A673 (cell line): ENCODE data around the gene PCBP3. TPM values are rescaled to one million over a fixed set of nuclear protein-coding genes. Genes with fewer than 3 reads are reported as not detected.

Source experiments
- BruUV-seq: library from RNA; stranded (reverse); fragments of 400-500 nt; replicated peaks from 2 replicates; lab custom pipeline; 2021; lab: Mats Ljungman, UMichigan
- CTCF ChIA-PET: fragments of 300-600 bp; sonication (Branson Sonifier 250); formaldehyde crosslinking; loops from one replicate; lab custom pipeline; 2022; ENCODE audit warnings: antibody characterized with exemption; lab: Charles Lee
- POLR2A ChIA-PET: fragments of 300-600 bp; sonication (Branson Sonifier 250); formaldehyde crosslinking; loops from one replicate; lab custom pipeline; 2022; ENCODE audit warnings: antibody characterized with exemption; ENCODE audit not compliant: low non-redundant PET; lab: Charles Lee
- DNase-seq: peaks from one replicate; pipeline ENCODE4 v3.0.0-alpha.2; 2015; ENCODE audit warnings: low spot score
- H3K27ac ChIP-seq: fragments of 200-600 bp; sonication (generic); 2 replicates; pipeline ENCODE4 v1.5.1; 2016; ENCODE audit warnings: mixed run types, low read depth, mild to moderate bottlenecking, mixed read lengths, antibody characterized with exemption, low read length; ENCODE audit not compliant: poor library complexity, severe bottlenecking
- H3K27me3 ChIP-seq: fragments of 200-600 bp; sonication (generic); replicated peaks from 2 replicates; pipeline ENCODE4 v1.6.1; 2017; ENCODE audit warnings: mixed run types, low read depth, mild to moderate bottlenecking, mixed read lengths, antibody characterized with exemption, low read length; ENCODE audit not compliant: insufficient read depth, poor library complexity
- H3K36me3 ChIP-seq: fragments of 200-600 bp; sonication (generic); 2 replicates; pipeline ENCODE4 v1.6.1; 2016; ENCODE audit warnings: mixed run types, mild to moderate bottlenecking, mixed read lengths, antibody characterized with exemption, low read length; ENCODE audit not compliant: insufficient read depth, poor library complexity, severe bottlenecking
- H3K4me1 ChIP-seq: fragments of 200-600 bp; sonication (generic); 2 replicates; pipeline ENCODE4 v1.6.1; 2017; ENCODE audit warnings: mixed run types, mild to moderate bottlenecking, mixed read lengths, antibody characterized with exemption, low read length; ENCODE audit not compliant: insufficient read depth, poor library complexity, severe bottlenecking
- H3K4me3 ChIP-seq: fragments of 200-600 bp; sonication (generic); 2 replicates; pipeline ENCODE4 v1.5.1; 2016; ENCODE audit warnings: low read depth, mixed run types, mild to moderate bottlenecking, mixed read lengths, low read length; ENCODE audit not compliant: poor library complexity, severe bottlenecking
- H3K9me3 ChIP-seq: fragments of 200-600 bp; sonication (generic); 2 replicates; pipeline ENCODE4 v1.6.1; 2016; ENCODE audit warnings: mixed run types, low read depth, mild to moderate bottlenecking, mixed read lengths, antibody characterized with exemption, low read length; ENCODE audit not compliant: poor library complexity, severe bottlenecking
- EZH2 ChIP-seq: fragments of 200-600 bp; sonication (generic); IDR thresholded peaks from 2 replicates; pipeline ENCODE4 v1.6.1; 2017; ENCODE audit warnings: borderline replicate concordance, low read depth, mild to moderate bottlenecking, mixed read lengths, antibody characterized with exemption, low read length; ENCODE audit not compliant: poor library complexity, severe bottlenecking
- intact Hi-C: fragments of 100-400 bp; cut with micrococcal nuclease; formaldehyde crosslinking; loops from one replicate; pipeline ENCODE4 v1.10.0; 2022; ENCODE audit not compliant: unreplicated experiment
- total RNA-seq: library from RNA; stranded (reverse); gene quantifications from 2 replicates; pipeline ENCODE4 v1.2.3, GENCODE V29; 2021
- TF ChIP-seq, protein P1 (sequence below): fragments of 300-800, 200-600 bp; sonication (generic); conservative IDR thresholded peaks from 2 replicates; pipeline ENCODE4 v1.5.1; 2017; ENCODE audit warnings: low read depth, mild to moderate bottlenecking, antibody characterized with exemption, low read length, moderate library complexity, mixed read lengths

PCBP3 gene
- total RNA-seq, 1 experiment from 2014 or later: 25.6 TPM

DNA sequence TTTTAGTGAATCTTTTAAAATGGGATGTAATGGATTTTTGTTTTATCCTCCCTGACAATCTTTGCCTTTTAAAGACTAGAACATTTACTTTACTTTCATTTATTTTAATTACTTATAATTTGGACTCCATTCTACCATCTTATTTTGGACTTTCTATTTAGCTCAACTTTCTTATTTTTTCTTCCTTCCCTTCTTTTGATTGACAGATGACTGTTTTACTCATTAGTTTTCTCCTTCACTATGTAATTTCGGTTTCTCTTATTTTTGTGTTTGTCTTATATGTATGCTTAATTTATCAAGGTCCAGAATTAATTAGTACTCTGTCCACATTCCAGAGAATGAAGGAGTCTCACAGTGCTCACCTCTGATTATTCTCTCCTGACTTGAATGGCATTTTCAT is 109.9 kb downstream of the PCBP3 start:
- CTCF ChIA-PET: no interaction called here
- Histone ChIP-seq H3K27me3 (no peaks in the 10 kb centered on the region), H3K9me3 (peaks cover 16% of the 10 kb centered on the region), H3K4me3 (no peak overlapping the region), H3K27ac (no peak overlapping the region), H3K36me3 (peaks cover 3% of the 10 kb centered on the region), H3K4me1 (peaks cover 15% of the 10 kb centered on the region)
- no peak for DNase-seq
- TF ChIP-seq EZH2: no peak
- TF ChIP-seq, protein P1, sequence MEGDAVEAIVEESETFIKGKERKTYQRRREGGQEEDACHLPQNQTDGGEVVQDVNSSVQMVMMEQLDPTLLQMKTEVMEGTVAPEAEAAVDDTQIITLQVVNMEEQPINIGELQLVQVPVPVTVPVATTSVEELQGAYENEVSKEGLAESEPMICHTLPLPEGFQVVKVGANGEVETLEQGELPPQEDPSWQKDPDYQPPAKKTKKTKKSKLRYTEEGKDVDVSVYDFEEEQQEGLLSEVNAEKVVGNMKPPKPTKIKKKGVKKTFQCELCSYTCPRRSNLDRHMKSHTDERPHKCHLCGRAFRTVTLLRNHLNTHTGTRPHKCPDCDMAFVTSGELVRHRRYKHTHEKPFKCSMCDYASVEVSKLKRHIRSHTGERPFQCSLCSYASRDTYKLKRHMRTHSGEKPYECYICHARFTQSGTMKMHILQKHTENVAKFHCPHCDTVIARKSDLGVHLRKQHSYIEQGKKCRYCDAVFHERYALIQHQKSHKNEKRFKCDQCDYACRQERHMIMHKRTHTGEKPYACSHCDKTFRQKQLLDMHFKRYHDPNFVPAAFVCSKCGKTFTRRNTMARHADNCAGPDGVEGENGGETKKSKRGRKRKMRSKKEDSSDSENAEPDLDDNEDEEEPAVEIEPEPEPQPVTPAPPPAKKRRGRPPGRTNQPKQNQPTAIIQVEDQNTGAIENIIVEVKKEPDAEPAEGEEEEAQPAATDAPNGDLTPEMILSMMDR: no peak
- BruUV-seq: no TSS peak
- intact Hi-C loops: no loop called here
- POLR2A ChIA-PET: no interaction called here

DNA sequence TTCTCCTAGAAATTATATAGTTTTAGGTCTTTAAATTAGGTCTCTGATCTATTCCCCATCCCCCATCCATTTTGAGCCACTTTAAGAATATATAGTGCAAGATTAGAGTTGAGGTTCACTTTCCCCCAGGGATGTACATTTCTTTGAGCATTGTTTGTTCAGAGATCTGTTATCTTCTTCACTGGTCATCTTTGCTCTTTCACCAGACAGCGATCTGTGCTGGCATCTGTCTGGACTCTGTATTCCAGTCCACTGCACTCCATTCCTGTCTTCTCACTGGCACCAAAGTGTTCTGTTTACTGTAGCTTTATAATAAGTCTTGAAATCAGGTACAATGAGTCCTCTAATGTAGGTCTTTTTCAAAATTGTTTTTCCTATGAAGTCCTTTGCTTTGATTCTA is 112.5 kb downstream of the PCBP3 start:
- Histone ChIP-seq H3K9me3 (peaks cover 16% of the 10 kb centered on the region), H3K27me3 (no peaks in the 10 kb centered on the region), H3K4me3 (no peak overlapping the region), H3K27ac (no peak overlapping the region), H3K36me3 (peaks cover 3% of the 10 kb centered on the region), H3K4me1 (no peaks in the 10 kb centered on the region)
- no peak for DNase-seq
- CTCF ChIA-PET: no interaction called here
- TF ChIP-seq EZH2: no peak
- TF ChIP-seq, protein P1: no peak
- no TSS peak for BruUV-seq
- intact Hi-C loops: no loop called here
- POLR2A ChIA-PET: no interaction called here

DNA sequence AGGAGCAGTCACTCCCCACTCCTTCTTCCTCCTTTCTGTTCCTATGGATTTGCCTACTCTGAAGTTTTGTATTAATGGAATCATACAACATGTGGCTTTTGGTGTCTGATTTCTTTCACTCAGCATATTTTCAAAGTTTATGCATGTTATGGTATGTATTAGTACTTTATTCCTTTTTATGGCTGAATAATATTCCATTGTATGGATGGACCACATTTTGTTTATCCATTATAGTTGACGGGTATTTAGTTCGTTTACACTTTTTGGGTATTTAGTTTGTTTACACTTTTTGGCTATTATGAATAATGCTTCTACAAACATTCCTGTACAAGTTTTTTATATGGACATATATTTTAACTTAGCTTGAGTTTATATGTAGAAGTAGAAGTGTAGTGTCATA is 113.1 kb downstream of the PCBP3 start:
- TF ChIP-seq, protein P1: no peak
- TF ChIP-seq EZH2: no peak
- intact Hi-C loops: no loop called here
- no TSS peak for BruUV-seq
- Histone ChIP-seq H3K27ac (no peak overlapping the region), H3K36me3 (peaks cover 3% of the 10 kb centered on the region), H3K4me1 (no peaks in the 10 kb centered on the region), H3K27me3 (no peaks in the 10 kb centered on the region), H3K4me3 (no peak overlapping the region), H3K9me3 (peaks cover 16% of the 10 kb centered on the region)
- DNase-seq: no peak
- ChIA-PET POLR2A (no interaction called here), CTCF (no interaction called here)
